Endothelial cell of coronary artery (primary cell): ENCODE measurements around the gene PLTP. TPM values are rescaled to one million over a fixed set of nuclear protein-coding genes. Genes with fewer than 3 reads are reported as not detected.

Source experiments
- total RNA-seq: library from RNA; depleted of rRNA; stranded (reverse); fragments of >200 nt; gene quantifications from 2 replicates; pipeline ENCODE4 v1.2.3, GENCODE V29; 2014

PLTP gene, protein sequence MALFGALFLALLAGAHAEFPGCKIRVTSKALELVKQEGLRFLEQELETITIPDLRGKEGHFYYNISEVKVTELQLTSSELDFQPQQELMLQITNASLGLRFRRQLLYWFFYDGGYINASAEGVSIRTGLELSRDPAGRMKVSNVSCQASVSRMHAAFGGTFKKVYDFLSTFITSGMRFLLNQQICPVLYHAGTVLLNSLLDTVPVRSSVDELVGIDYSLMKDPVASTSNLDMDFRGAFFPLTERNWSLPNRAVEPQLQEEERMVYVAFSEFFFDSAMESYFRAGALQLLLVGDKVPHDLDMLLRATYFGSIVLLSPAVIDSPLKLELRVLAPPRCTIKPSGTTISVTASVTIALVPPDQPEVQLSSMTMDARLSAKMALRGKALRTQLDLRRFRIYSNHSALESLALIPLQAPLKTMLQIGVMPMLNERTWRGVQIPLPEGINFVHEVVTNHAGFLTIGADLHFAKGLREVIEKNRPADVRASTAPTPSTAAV
- 8.2 and 13.7 TPM in 2 replicates for total RNA-seq

DNA sequence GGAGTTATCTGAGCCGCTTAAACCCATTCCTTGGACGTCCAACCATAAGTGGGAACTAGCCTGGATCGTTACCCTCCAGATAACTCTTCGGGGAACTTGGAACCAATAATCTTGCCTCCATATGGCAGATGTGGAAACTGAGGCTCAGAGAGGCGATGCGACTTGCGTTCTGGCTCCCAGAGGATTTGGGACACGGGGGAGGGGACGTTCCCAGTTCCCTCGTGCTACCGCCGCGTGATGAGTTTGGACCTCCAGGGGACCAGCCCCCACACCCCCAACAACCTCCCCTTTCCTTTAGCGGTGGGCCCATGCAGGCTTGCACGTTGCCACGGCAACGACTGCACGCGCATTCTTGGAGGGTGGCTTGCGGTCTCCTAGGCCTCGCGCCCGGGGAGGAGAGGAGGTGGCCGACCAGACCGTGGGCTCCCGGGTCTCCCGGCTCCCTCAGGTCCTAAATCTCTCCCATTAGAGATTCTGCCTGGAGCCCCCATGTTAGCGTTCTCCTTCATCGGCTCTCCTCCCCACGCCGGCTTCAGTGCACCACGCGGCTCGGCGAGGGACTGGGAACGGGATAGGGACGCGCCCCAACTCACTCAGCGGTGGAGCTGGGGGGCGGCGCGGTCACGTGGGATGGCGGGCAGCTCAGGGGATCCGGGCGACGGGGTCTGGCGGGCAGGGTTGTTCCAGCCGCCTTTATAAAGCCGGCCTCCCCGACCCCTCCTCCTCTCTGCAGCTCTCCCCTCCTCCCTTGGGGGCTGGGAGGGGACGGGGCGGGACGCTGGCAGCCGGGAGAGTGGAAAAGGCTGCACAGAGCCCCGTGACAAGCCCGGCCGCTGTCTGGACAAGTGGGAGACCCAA is at the start of gene PLTP:
Gene PLTP (minus strand): TSS at position 670 of the 858 bp plus-strand sequence. CDS start 703 bp downstream, outside the sequence.

DNA sequence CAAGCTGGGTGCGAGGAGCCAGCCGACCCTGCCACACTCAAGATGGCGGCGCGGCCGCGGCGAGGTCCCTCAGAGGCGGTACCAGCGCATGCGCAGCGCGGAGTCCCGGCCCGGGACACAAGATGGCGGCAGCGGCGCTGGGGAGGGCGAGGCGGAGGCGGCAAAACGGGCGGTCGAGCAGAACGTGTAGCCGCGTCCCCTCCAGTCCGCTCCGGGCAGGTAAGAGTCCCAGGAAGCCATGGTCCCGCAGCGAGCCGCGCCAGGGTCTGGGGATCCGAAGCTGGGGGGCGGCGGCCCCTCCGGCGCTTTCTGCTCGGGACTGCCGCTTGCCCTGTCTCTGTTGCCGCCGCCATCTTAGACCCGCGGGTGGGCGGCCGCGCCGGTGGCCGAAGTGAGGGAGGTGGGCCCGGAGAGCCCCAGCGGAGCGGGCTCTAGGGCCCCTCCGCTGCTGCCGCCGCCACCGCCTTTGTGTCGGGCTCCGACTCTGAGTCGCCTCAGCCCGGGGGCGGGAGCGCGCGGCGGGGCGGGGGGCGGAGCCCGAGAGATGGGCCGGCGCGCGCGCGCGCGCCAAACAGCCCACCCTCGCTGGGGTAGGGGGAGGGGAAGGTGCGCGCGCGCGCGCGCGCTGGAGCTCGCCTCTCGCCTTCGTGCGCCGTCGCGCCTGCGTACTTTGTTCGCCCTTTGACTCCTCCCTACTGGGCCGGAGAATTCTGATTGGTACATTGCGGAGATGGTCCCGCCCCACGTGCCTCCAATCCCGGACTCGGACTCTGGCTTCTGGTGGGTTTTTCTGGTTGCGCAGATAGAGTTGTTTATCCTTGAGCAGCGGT is 22.8 kb upstream of the PLTP start, which contains the start of gene PCIF1:
Gene PCIF1 (plus strand): TSS at position 98 of the 830 bp plus-strand sequence. CDS start 4,317 bp downstream, outside the sequence.

DNA sequence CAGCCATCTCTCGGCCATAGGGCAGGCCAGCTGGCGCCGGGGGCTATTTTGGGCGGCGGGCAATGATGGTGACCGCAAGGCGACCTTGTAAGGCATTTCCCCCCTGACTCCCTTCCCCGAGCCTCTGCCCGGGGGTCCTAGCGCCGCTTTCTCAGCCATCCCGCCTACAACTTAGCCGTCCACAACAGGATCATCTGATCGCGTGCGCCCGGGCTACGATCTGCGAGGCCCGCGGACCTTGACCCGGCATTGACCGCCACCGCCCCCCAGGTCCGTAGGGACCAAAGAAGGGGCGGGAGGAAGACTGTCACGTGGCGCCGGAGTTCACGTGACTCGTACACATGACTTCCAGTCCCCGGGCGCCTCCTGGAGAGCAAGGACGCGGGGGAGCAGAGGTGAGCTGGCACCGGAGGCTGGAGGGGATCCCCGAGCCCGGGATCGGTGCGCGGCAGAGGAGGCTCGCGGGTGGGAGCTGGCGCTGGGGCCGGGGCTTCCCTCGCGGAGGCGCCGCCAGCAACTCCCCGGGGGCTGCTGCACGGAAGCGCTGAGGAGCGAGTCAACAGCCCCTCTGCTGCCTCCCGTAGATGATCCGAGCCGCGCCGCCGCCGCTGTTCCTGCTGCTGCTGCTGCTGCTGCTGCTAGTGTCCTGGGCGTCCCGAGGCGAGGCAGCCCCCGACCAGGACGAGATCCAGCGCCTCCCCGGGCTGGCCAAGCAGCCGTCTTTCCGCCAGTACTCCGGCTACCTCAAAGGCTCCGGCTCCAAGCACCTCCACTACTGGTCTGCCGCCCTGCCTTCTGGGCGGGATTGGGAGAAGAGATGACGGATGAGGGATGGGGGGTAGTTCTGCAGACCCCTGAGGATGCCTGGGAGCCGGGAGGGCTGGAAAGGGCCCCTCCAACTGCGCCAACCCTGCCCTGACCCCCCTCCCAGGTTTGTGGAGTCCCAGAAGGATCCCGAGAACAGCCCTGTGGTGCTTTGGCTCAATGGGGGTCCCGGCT is 20.7 kb downstream of the PLTP start, which contains the start of the genes CTSA and NEURL2:
Gene CTSA (plus strand): TSS at position 351 of the 999 bp plus-strand sequence. CDS start 234 bp downstream, at position 585.
Gene NEURL2 (minus strand): TSS at position 224 of the 999 bp plus-strand sequence. CDS start 217 bp downstream, at position 7.

DNA sequence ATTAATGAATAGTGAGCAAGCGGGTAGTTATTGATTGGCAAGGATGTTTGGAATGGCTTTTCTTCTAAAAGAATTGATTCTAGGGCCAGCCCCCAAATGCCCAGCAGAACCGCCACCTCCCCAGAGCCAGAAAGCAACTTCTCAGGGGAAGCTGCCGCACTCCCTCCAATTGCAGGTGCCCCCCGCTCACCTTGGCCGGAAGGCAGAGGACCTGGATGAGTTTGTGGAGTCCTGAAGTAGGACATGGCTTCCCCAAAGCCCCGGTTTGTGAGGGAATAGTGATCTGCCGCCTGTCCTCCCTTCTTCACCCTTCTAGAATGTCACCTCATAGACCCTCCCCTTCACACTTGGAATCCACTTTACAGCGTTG is 24.6 kb downstream of the PLTP start, which contains the start of gene SPATA25:
Gene SPATA25 (minus strand): TSS at position 277 of the 370 bp plus-strand sequence. CDS start 32 bp downstream, at position 245.

DNA sequence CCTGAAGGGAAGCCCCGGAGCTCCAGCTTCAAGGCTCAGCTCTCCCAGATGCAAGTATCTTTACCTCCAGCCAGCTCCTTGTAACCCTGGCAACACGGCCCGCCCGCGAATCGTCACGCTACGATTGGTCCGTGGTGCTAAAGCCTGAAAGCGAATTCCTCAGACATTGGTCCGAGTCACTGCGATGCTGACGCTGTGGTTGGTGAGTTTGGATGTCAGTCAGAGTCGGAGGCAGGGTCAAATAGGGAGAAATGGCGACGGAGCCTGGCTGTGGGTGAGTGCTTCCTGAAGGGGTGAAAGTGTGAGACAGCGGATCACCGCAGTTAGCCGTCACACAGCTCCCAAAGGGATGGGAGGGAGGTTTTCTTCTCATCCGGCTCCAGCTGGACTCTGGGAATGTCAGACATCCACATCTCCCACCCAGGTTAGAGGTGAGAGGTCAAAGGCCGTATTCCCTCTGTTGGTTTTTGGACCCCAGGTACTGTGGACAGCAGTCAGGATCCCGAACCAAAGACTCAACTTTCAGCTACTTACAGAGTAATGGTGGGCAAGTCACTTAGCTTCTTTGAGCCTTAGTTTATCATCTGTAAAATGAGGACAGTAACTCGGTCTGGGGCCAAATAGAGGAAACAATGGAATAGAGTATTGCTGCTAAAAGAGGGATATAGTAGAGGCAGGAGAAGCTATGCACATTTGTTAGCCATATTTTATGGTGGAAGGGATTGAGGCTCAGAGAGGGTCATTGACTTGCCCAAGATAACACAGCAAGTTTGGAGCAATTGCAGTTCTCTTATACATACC is 30.8 kb downstream of the PLTP start, which contains the start of gene ZSWIM1:
Gene ZSWIM1 (plus strand): TSS at position 240 of the 801 bp plus-strand sequence. CDS start 1,366 bp downstream, outside the sequence.

DNA sequence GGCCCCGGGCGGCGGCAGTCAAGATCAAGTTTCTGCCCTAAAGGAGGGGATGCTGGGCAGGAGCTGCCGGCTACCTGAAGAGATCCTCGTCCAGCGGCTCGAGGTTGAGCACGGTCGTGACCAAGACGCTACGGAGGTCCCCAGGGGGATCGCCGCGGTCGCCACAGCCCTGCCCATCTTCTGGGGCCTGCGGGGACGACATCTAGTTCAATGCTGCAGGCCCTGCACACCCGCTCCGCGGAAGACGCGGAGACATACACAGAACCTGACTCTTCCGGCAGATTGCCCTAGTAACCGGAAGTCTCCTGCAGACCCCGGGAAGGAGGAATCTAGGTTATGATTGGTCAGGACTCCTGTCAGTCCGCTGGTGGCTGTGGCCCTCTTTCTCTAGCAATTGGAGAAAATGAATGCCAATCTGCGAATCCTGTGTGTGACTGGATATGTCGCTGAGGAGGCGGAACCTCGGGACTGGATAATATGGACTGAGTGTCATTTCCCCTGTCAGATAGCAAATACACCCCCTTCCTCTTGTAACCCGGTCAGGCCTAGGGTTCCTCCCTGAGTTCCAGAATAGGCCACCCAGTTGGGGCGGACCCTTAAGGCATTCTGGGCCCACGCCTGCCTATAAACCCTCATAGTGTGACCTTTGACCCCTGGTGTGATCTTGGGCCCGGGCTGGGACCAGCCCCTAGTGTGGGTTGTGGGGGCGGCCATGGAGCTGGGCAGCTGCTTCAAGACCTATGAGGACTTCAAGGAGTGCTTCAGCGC is 54.7 kb downstream of the PLTP start, which contains the start of the genes ACOT8 and ZSWIM3:
Gene ACOT8 (minus strand): TSS at position 279 of the 768 bp plus-strand sequence. CDS start 77 bp downstream, at position 202.
Gene ZSWIM3 (plus strand): TSS at position 501 of the 768 bp plus-strand sequence. CDS start 212 bp downstream, at position 713.

Other genes starting within 250 kb of the PLTP start
- not detected in 2 replicates for gene WFDC11, start 241.9 kb downstream of the PLTP start, total RNA-seq
- gene WFDC13, start 210.1 kb downstream of the PLTP start, total RNA-seq: not detected in 2 replicates
- not detected in 2 replicates for gene WFDC10B, start 207.1 kb downstream of the PLTP start, total RNA-seq
- gene SPINT4, start 189.8 kb downstream of the PLTP start, total RNA-seq: not detected in 2 replicates
- 0.28 TPM in 1 of 2 replicates, not detected in the other for gene WFDC3, start 120.3 kb downstream of the PLTP start, total RNA-seq
- 13.9 and 14.8 TPM in 2 replicates for gene DNTTIP1, start 120.2 kb downstream of the PLTP start, total RNA-seq
- gene UBE2C, start 99.5 kb downstream of the PLTP start, total RNA-seq: 9.7 and 23.3 TPM in 2 replicates
- gene TNNC2, start 84.8 kb downstream of the PLTP start, total RNA-seq: not detected in 2 replicates
- 13.6 and 19.0 TPM in 2 replicates for gene SNX21, start 78.4 kb downstream of the PLTP start, total RNA-seq
- 25.8 and 34.6 TPM in 2 replicates for gene ACOT8, start 54.8 kb downstream of the PLTP start, total RNA-seq
- 5.8 and 7.4 TPM in 2 replicates for gene ZSWIM3, start 54.5 kb downstream of the PLTP start, total RNA-seq
- 3.6 TPM in 2 replicates for gene ZSWIM1, start 30.9 kb downstream of the PLTP start, total RNA-seq
- 0.63 and 0.75 TPM in 2 replicates for gene SPATA25, start 24.5 kb downstream of the PLTP start, total RNA-seq
- 2.0 and 2.2 TPM in 2 replicates for gene NEURL2, start 20.9 kb downstream of the PLTP start, total RNA-seq
- gene CTSA, start 20.8 kb downstream of the PLTP start, total RNA-seq: 34.3 and 49.5 TPM in 2 replicates
- 6.5 and 6.9 TPM in 2 replicates for gene PCIF1, start 22.5 kb upstream of the PLTP start, total RNA-seq
- 9.0 and 11.6 TPM in 2 replicates for gene ZNF335, start 60.0 kb upstream of the PLTP start, total RNA-seq
- 0.09 TPM in 1 of 2 replicates, not detected in the other for gene MMP9, start 96.8 kb upstream of the PLTP start, total RNA-seq
- 0.19 and 0.63 TPM in 2 replicates for gene SLC12A5, start 117.1 kb upstream of the PLTP start, total RNA-seq
- gene NCOA5, start 177.8 kb upstream of the PLTP start, total RNA-seq: 11.6 and 12.1 TPM in 2 replicates
- gene CD40, start 206.2 kb upstream of the PLTP start, total RNA-seq: 8.0 and 9.5 TPM in 2 replicates